ENCODE results near the gene CFAP58.
A peak's percentile ranks its signal among the peaks of the same experiment; 100 is the strongest.

CFAP58 gene, protein sequence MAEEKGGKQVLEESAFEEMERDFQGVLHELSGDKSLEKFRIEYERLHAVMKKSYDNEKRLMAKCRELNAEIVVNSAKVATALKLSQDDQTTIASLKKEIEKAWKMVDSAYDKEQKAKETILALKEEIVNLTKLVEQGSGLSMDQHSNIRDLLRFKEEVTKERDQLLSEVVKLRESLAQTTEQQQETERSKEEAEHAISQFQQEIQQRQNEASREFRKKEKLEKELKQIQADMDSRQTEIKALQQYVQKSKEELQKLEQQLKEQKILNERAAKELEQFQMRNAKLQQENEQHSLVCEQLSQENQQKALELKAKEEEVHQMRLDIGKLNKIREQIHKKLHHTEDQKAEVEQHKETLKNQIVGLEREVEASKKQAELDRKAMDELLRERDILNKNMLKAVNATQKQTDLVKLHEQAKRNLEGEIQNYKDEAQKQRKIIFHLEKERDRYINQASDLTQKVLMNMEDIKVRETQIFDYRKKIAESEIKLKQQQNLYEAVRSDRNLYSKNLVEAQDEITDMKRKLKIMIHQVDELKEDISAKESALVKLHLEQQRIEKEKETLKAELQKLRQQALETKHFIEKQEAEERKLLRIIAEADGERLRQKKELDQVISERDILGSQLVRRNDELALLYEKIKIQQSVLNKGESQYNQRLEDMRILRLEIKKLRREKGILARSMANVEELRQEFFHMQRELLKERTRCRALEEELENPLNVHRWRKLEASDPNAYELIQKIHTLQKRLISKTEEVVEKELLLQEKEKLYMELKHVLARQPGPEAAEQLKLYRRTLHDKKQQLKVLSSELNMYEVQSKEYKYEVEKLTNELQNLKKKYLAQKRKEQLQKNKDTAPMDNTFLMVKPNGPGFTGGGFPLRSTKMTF

DNA sequence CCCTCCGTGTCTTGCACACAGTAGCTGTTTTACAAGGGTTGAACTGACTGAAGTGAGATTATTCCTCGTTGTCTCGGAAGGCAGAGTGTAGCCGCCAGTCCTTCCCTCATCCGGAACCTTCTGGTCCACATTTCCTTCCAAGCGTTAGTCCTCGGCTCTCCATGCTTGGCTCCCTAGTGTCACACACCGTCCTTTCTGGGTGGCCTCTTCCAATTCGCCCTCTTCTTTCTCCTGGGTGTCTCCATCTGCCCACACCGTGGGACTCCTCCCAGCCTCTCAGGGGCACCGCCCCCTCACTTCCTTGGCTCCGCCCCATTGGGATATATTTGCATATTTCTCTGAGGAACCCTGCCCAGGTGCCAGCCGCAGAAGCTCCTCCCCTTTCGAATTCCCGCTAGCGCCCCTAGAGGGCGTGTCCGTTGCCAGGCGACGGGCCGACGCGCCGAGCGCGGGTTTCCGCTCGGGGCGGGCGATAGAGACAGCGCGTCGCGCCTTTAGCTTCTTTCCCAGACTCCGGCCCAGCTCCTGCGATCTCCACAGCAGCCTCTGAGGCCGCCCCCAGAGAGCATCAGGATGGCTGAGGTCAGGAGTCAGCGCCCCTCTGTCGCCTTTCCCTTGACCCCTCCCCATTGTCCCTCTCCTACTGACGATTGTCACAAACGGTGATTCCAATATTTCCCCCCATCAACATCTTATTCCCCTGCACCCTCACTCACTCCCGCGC, at the start of gene CFAP58:
Gene CFAP58, plus strand, starts transcription at position 509 of the 724 bp plus-strand sequence. Its CDS starts 65 bp downstream, at position 574.
- peak; percentile 85 for DNase-seq

DNA sequence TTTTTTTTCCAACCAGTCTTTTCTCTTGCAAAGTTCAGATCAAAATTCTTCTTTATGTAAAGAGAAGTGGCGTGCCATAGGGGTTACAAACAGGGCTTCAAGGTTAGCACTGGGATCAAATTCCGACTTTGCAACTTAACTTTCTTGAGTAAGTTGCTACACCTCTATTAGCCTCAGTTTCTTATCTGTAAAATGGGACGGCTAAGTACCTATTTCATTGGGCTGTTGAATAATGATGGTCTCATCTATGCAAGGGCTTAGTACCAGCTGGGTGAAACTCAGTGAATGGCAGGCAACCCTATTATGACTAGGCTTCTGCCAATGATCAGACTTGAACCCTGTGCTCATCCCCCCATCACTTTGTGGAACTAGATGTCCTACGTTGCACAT, 49.3 kb upstream of the CFAP58 start:
- no peak for DNase-seq

DNA sequence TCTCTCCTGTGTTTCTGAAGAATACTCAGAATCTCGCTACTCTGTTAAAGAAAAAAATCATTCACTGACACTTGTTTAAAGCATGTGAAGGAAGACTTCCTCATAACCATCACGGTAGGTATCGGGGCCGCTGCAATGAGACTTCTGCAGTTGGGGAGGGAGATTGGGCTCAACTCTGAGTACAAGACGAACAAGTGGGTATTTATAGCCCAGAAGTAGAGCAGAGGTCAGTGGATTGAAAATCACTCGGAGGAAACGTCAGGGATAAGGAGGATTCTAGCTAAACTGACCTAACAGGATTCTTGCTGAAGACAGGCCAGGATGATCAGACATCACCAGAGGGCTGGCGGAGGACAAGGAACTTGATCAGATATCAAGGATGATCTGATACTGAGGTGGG, 48.7 kb upstream of the CFAP58 start:
- DNase-seq: no peak

DNA sequence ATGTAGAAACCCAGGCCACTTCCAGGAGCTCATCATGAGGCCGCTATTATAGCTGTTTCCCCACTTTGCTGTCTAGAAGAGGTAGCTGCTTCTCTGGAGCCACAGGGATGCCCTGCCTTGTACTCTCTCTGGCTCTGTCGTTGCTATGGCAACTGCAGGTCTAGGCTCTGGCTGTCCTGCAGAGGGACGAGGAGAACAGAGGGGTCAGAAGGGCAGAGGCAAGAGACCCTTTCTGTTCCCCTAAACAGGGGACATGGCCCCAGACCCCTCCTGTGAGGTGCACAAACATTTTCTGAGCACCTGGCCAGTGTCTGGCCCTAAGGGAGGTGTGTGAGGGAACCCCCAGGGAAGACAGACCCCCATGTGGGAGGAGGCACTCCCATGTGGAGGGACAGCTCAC, 46.7 kb upstream of the CFAP58 start:
- no peak for DNase-seq

DNA sequence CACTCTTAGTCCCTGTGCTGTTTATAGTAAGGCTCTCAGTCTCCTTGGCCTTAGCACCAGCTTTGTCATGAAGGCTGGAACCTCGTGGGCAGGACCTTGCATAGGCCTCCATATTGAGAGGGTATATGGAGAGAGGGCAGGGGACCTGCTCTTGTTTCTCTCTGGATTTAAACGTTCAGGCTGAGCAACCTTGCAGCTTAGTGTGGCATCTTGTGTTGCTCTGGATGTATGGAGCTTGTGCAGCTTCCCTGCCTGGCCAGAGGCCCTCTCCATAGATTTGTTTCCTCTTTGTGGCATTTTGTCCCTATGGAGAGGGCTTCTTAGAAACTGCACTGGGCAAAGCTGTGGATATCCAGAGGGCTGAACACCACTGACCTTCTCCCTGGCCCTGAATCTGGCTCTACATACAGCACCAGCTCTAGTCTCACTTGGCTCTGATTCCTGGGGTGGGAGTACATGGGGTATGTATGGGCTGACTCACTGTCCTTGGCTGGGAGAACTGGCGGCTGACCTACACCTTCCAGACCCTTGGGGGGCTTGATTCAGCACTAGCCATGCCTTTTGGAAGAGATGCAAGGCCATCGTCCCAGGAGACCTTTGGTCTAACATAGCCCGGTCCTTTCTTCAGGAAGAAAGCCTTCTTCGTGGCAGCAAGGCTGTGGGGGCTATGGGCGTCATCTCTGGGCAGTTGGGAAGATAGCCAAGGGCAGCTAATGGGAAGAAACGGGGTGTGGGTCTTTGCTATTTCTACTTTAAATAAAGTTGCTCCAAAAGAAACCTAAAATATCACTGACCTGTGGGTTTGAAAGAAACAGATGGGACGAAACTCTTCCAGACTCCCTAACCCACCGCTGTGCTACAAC, 45.8 kb upstream of the CFAP58 start:
- DNase-seq: peak; percentile 50

DNA sequence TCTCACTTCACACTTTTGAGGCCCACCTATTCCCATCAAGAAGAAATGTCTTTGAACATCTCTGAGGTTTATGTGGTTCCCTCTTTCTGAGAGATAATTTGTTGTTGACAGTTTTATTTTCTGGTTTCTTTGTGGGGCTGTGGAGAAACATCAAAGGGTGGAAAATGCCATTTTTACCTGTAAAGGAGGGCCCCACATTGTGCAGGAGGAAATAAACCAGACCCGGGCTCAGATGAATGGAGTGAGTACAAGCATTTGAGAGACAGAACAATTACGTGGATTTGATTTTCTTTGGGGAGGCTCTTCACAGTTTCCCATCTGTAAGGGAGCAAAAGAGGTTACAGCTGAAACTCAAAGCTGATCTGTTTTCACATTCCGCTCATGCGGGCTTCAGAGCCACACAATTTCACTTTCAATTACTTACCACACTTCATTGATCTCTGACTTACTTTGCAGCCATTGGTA, 45.2 kb upstream of the CFAP58 start:
- no peak for DNase-seq

DNA sequence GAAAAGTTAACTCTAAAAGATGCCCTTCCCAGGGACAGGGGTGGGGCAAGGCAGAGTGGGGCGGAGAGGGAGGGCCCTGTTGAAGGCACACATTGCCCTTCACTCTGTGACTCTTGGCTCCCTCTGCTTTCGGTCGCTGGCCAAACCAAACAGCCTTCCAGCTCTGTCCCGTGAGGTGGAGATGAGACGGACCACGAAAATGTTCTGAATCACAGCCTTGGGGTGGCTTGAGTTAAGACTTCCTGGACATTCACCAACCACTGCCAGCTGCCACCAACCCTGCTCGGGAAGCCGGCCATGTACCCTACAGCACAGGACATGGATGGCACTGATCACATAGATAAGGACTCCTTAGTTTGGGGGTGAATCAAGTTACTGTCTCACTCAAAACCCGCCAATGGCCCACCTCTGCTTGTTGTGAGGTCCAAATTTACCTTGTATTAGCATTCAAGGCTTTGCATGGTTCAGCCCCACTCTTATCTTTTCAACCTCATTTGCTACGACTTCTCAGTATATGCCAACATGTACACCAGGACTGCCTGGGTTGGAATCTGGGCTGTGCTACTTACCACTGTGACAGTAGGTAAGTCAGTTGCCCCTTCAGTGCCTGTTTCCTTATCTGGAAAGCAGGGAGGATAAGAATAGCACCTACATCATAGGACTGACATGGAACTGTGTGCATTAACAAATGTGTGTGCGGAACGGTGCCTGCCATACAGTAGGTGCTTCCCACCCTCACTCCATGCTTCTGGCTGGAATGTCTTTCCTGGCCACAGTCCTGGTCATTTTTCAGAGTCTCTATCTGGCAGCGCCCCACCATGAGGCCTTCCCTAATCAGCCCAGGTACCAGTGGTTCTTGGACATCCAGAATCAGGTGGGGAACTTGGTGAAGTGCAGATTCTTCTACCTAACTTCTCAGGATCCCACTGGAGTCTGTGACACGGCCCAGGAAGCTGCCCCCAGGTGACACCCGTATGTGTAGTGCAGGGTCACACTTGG, 43.4 kb upstream of the CFAP58 start:
- DNase-seq: peak; percentile 85

DNA sequence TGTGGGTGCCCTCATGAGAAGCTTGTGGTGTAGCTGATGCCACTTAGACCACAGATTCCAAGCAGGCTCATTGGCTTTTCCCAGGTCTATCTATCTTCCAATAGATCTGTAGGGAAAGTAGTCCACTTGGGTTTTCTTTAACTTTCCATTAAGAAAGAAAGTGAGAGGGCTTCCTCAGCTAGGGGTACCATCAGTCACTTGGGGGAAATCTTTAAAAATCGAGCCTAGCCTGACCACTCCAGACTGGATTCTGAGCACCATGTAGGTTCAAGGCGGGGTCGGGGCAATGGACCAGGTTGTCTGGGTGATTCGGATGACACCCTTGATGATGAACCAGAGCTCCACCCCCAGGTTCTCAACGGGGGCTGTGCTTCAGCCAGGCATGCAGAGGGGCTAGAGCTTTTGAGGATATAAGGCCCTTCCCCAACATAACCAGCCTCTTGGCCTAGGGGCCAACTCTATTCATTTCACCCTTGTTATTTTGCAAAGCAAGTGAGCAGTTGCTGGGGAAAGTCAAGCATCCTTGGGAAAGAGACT, 42.4 kb upstream of the CFAP58 start:
- no peak for DNase-seq

DNA sequence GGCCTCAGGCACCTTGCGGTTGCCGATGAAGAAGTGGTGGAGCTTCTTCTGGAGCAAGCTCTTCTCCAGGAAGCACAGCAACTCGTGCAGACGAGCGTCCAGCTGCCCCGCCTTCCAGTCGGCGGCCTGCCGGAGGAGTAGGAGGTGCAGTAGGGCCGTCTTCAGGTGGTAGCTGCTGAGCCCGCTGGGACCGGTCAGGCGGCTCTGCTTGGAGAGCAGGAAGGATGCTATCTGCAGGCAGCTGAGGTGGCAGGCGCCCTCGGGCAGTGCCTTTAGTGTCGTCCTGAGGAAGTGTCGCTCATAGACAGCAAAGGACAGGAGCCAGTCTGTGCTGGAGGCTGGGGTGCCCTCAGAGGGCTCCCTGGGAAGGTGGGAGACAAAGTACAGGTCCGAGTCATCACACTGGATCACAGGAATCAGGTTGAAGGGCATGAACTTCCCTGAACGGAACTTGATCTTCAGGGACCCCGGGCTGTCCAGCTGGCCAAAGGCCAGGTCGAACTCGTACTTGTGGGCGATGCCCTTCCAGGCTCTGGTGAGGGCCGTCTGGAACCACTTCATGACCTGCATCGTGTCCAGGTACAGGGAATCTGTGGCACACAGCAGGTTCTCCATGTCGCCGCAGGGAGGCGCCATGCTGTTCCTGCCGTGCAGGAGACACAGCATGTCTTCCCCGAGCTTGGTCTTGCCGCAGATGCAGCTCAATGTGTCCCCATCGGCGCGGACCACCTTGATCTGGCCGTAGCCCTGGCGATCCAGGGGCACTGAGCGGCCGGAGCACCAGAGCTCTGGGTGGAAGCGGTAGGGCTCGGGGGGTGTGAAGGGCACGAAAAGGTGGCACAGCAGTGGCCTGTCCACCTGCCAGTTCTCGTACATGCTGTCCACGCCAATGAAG, 38.8 kb upstream of the CFAP58 start:
- DNase-seq: no peak

DNA sequence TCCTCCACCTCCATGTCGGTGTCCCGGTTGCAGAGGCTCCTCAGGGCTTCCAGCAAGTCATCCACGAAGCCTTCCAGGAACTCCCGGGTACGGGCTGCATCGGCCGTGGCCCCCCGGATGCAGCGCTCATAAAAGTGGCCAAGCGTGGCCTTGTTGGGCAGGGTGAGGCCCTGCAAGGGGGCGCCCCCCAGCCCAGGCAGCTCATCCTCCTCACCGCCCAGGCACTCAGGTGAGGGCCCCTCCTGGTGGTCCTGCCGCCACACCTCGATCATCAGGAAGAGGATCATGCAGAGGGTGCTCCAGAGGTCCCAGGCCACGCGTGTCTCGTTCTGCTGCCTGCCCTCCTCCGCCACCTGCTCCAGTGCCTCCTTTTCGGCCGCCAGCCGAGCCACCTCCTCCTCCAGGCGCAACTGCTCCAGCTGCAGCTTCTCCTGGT, 38.1 kb upstream of the CFAP58 start:
- DNase-seq: no peak

DNA sequence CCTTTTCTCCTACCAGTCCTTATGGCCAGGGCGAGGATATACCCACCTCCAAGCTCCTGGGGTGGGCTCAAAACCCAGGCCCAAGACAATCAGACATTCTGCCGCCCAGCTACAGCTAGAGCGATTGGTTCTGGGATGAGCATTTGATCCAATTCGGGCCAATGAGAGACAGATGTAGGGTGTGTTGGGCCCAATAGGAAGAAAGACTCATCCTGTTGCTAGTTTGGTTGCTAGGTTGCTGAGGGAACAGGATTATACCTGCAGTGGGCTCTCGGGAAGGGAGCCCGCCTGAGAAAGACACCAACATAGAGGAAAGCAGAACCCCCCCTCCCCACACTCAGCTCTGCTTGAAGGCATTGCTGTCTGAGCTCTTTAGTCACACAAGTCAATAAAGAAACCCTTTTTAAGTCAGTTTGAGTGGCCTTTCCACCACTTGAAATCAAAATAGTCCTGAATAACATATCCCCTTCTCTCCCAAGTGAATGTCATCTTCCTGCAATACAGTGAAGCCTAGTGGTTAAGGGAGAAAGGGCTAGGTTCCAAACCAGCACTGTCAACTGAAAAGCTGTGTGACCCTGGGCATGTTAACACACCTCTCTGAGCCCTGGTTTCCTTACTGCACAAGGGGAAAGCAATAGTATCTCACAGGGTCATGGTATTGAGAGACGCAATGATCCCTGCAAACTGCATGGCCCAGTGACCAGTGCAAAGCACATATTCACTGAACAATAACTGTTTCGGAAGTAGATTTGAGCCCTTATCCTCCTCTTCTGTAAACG, 37.1 kb upstream of the CFAP58 start:
- DNase-seq: no peak

DNA sequence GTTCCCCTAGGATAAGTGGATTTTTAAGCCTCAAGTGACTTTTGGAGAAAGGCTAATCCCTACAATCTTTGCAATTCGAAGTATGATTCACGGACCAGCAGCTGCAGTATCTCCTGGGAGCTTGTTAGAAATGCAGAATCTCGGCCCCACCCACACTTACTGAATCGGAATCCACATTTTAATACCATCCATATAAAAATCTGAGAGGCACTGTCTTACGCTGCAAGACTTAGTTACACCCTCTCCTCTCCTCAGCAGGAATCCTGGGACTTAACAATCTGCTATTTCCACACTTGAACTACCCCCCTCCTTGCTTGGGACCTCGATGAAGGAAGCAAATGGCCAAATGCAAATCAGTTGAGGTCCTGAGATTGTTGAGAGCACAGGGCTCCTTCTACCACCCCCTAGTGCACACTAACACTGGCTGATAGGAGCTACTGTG, 36.3 kb upstream of the CFAP58 start:
- DNase-seq: peak; percentile 66

DNA sequence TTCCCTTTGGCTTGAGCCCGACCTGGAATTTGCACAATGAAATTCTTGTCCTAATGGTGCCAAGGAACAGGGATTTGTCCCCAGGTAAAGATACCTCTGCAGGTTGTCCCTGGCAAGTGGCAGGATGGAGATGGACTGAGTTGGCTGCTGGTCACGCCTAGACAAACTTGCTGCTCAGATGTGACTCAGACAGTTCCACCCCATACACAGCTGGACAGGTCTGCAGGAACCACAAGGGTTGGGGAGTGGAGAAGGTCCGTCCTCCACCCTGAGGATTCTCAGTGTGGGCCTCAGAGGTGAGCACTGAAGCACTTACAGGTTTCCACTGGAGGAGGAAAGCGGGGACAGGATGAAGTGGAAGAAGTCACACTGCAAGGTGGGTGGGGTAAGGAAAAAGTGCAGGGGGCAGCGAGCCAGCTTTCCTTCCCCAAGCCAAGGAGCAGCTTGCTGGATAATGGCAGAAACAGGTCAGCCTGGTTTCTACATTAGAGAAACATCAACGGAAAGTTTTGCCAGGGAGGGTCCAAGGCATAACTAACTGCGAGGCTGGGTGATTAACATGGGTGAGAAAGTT, 35.8 kb upstream of the CFAP58 start:
- DNase-seq: no peak

DNA sequence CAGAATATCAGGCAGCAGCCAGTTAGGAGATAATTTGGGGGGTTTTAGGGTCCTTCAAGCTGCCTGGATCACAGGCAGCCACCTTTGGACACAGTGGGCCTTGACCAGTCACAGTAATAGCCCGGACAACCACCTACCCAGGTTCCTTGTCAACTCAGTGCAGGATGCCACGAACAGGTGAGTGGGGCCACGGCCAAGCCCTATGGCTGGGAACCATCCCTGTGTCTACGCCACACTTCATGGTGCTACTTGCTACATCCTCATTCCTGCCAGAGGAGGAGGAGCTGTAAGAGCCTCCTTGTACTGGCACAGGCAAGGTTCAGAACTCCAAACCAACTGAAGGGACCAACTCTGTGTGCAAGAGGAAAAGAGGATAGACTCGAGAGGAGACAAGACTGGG, 35.3 kb upstream of the CFAP58 start:
- DNase-seq: no peak

DNA sequence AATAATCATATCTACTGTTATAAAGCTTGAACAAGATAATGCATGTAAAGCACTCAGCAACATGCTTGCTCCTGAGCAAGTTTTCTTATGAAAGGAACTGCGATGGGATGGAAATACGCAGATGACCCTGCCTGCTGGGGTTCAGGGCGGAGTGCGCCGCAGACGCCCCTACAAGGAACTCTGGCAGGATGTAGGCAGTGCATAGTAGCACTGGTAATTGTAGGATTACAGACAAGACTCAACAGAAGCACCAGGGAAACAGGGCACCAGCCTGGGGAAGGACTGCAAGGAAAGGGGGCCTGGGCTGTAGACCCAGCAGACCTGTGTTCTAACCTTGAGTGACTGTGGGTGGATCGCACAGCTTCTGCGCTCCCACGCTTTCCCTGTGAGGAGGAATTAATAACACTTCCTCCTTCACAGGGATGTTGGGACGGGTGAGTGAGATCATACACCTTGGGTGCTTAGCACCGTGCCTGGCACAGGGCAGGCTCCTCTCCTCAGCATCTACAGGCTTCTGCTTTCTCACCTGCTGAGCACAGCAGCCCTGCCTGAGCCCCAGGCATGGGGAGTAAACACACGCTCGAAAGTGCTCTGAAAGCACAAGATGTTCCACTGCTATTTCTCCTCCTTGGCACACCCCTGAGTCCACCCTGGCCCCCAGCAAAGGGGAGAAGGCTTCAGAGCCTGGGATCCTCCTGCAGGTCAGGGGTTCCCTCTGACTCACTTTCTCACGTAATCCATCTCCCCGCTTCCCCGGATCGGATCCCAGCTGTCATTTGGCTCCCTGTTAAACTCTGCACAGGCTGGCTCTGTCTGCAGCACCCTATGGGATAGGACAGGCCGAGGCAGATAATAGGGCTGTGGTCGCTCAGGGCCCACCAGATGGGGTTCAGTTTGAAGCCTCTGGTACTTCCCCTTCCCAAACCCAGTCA, 34.6 kb upstream of the CFAP58 start:
- DNase-seq: no peak

DNA sequence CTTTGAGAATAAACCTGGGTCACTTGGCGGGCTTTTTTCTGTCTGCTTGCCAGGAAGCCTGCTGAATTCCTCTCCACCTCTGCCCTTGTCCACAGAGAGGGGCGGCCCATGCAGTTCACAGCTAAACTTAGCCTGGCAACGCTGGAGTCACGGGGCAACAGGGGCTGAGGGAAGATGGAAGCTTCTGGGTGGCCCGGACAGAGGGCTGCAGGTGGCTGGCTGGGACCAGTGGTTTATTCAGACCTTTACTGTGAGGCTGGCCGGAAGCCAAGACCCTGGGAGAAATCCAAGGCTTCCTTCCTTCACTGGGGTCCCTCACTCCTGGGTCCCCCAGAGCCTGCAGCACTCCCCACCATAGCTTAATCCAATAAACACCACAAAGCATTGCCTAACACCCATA, 32.4 kb upstream of the CFAP58 start:
- DNase-seq: no peak

Measured in fibroblast of skin of right biceps (primary cell).